ENCODE measurements around the gene PNPLA2. TPM values are rescaled to one million over a fixed set of nuclear protein-coding genes. Genes with fewer than 3 reads are reported as not detected.

PNPLA2 gene, protein sequence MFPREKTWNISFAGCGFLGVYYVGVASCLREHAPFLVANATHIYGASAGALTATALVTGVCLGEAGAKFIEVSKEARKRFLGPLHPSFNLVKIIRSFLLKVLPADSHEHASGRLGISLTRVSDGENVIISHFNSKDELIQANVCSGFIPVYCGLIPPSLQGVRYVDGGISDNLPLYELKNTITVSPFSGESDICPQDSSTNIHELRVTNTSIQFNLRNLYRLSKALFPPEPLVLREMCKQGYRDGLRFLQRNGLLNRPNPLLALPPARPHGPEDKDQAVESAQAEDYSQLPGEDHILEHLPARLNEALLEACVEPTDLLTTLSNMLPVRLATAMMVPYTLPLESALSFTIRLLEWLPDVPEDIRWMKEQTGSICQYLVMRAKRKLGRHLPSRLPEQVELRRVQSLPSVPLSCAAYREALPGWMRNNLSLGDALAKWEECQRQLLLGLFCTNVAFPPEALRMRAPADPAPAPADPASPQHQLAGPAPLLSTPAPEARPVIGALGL
- 100 to 1,000 TPM in 3 of 4 donors, 10 to 100 TPM in 1; 71.8 to 254 (median 163) TPM for total RNA-seq

- Histone ChIP-seq H3K4me1 (peaks cover 5 to 29% (median 18%) of the 10 kb centered on the region in 4 donors), H3K27ac (peak within 1 kb of the TSS; percentile 96 to 98 (median 96)), H3K4me3 (peak within 1 kb of the TSS; percentile 75 to 97 (median 80)), H3K36me3 (peaks cover 0 to 19% (median 0%) of the 10 kb centered on the region in 3 donors), H3K27me3 (no peaks in the 10 kb centered on the region), H3K9me3 (no peaks in the 10 kb centered on the region)
- DNase-seq, result peak in 2 of 3 donors; percentile 79 to 86
- TF ChIP-seq POLR2A (IDR thresholded peaks at IDR 0.05) (peak; percentile 85 to 88), CTCF (IDR thresholded peaks at IDR 0.05) (no peak)
Observed at GRCh38 chr11:818396-819128, at the start of gene PNPLA2. Gene PNPLA2 (plus strand): TSS chr11:818914. CDS start chr11:819719, 805 bp downstream.

DNA sequence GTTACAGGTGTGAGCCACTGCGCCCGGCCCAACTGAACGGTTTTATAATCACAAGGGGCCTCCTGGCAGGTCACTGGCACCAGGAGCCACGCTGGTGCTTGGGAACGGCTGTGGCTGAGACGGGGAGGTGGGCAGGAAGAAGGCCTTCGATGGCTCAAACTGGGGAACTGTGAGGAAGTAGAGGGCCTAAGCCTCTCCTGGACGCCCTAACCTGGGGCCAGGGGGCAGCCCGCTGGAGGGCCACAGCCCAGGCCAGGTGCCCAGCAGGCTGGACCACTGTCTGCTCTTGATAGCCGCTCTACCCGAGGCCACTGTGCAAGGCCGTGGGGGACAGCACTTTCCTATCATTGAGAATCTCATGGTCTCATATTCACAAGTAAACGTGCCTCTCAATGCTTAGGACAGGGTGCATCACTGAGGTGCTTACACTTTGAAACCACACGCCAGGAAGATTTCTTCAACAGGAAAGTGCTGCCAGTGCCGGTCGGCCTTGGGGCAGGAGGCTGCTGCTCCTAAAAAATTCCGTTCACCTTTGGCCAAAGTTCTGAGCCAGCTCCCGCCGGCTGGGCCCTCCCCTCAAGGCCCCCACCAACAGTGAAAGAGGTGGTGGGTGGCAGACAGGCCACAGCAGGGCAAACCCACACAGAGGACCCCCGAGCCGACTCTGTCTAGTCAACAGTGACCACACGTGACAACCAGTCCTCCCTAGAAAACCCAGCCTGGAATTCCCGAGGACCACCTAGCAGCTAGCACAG is 48.6 kb upstream of the PNPLA2 start:
- H3K4me3 ChIP-seq, result no peak overlapping the region
- H3K27ac ChIP-seq, result no peak overlapping the region
- DNase-seq, result no peak
- no peaks in the 10 kb centered on the region for H3K27me3 ChIP-seq
- H3K4me1 ChIP-seq, result peaks cover 0 to 4% (median 0%) of the 10 kb centered on the region in 4 donors
- H3K9me3 ChIP-seq, result no peaks in the 10 kb centered on the region
- TF ChIP-seq CTCF (IDR thresholded peaks at IDR 0.05), result no peak
- no peak for TF ChIP-seq POLR2A (IDR thresholded peaks at IDR 0.05)
- peaks cover 0 to 57% (median 0%) of the 10 kb centered on the region in 3 donors for H3K36me3 ChIP-seq

GRCh38 chr11:770642-771616 is 47.8 kb upstream of the PNPLA2 start:
- peaks cover 0 to 13% (median 1%) of the 10 kb centered on the region in 4 donors for H3K4me1 ChIP-seq
- H3K27ac ChIP-seq, result no peak overlapping the region
- H3K4me3 ChIP-seq, result no peak overlapping the region
- H3K36me3 ChIP-seq, result peaks cover 0 to 52% (median 0%) of the 10 kb centered on the region in 3 donors
- no peak for TF ChIP-seq POLR2A (IDR thresholded peaks at IDR 0.05)
- TF ChIP-seq CTCF (IDR thresholded peaks at IDR 0.05), result no peak
- H3K9me3 ChIP-seq, result no peaks in the 10 kb centered on the region
- H3K27me3 ChIP-seq, result no peaks in the 10 kb centered on the region
- DNase-seq, result no peak

DNA sequence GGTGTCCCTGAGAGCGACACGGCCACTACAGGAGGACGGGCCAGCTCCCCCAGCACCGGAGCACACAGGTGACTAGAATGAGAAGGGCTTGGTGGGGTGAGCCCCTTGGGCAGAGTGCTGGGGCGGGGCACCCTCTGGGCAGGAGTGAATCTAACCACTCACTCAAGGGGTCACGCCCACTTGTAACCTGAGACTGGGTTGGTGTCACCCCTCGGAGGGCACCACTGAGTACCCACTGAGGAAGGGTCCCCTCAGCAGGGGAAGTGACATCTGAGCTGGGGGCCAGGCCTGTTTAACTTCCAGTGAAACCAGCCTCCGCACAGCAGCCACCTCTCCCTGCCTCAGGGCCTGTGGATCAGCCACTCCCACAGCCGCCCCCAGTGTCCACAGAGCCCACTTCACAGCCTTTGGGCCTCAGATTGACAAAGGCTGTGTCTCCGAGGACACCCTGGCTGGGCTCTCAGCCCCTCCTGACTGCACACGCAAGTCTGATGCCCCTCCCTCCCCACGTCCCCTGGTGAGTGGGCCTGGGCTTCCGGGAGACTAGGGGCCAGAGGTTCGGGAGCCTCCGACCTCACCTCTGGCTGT is 47.0 kb upstream of the PNPLA2 start:
- Histone ChIP-seq H3K4me3 (no peak overlapping the region), H3K27me3 (no peaks in the 10 kb centered on the region), H3K36me3 (peaks cover 0 to 46% (median 0%) of the 10 kb centered on the region in 3 donors), H3K9me3 (no peaks in the 10 kb centered on the region), H3K27ac (no peak overlapping the region), H3K4me1 (peaks cover 0 to 21% (median 8%) of the 10 kb centered on the region in 4 donors)
- TF ChIP-seq CTCF (IDR thresholded peaks at IDR 0.05), result no peak
- no peak for TF ChIP-seq POLR2A (IDR thresholded peaks at IDR 0.05)
- DNase-seq, result no peak

All from Peyer's patch (tissue), 4 donors.